HL-60 (cell line): Measurements from ENCODE around the gene PDE1C.

Experiments
- DNase-seq, 2 experiments: peaks; one replicate each; pipeline ENCODE4 v3.0.0-alpha.2; 2010 to 2020; ENCODE audit warnings: low read depth in 1 of 2, low spot score in 1 of 2
- H3K27ac ChIP-seq: fragments of 250-450 bp; sonication (Bioruptor Pico); replicated peaks from 2 replicates; pipeline ENCODE4 v1.5.1; 2020; ENCODE audit warnings: mild to moderate bottlenecking, moderate library complexity
- H3K27me3 ChIP-seq: fragments of 250-450 bp; sonication (Bioruptor Pico); 2 replicates; pipeline ENCODE4 v1.5.1; 2021; ENCODE audit warnings: mild to moderate bottlenecking, moderate library complexity; ENCODE audit not compliant: insufficient read depth, poor library complexity, severe bottlenecking
- H3K4me3 ChIP-seq: replicated peaks from 2 replicates; pipeline ENCODE4 v1.5.1; 2011; ENCODE audit warnings: mild to moderate bottlenecking, control low read depth, low read length; ENCODE audit not compliant: insufficient read depth
- CTCF ChIP-seq: IDR thresholded peaks from one replicate; pipeline ENCODE4 v1.5.1; 2011; ENCODE audit warnings: low read length, control low read depth, inconsistent platforms; ENCODE audit not compliant: insufficient read depth
- GABPA ChIP-seq: IDR thresholded peaks from 2 replicates; pipeline ENCODE4 v1.6.1; 2012; ENCODE audit warnings: low read depth
- POLR2AphosphoS5 ChIP-seq: IDR thresholded peaks from 2 replicates; pipeline ENCODE4 v1.6.1; 2012; ENCODE audit warnings: low read depth
- REST ChIP-seq: IDR thresholded peaks from 2 replicates; pipeline ENCODE4 v1.6.1; 2012; ENCODE audit warnings: low read depth; ENCODE audit not compliant: insufficient replicate concordance
- SPI1 ChIP-seq: IDR thresholded peaks from 2 replicates; pipeline ENCODE4 v1.6.1; 2012; ENCODE audit warnings: low read depth, mild to moderate bottlenecking, borderline replicate concordance

Gene PDE1C

GRCh38 chr7:31934551-31934950 is 135.7 kb downstream of the PDE1C start:
- DNase-seq: no peak
- Histone ChIP-seq H3K4me3 (no peak overlapping the region), H3K27me3 (no peaks in the 10 kb centered on the region), H3K27ac (no peak overlapping the region)
- TF ChIP-seq CTCF (no peak), SPI1 (no peak), POLR2AphosphoS5 (no peak), REST (no peak), GABPA (no peak)

- DNase-seq: no peak
- Histone ChIP-seq H3K27me3 (no peaks in the 10 kb centered on the region), H3K27ac (no peak overlapping the region), H3K4me3 (no peak overlapping the region)
- TF ChIP-seq REST: no peak
- TF ChIP-seq POLR2AphosphoS5: no peak
- TF ChIP-seq GABPA: no peak
- TF ChIP-seq SPI1: no peak
Measured at GRCh38 chr7:31933481-31933880, 136.7 kb downstream of the PDE1C start.

GRCh38 chr7:31926991-31927584 is 143.1 kb downstream of the PDE1C start:
- TF ChIP-seq POLR2AphosphoS5: no peak
- no peak overlapping the region for H3K27ac ChIP-seq

GRCh38 chr7:31925753-31926454 is 144.3 kb downstream of the PDE1C start:
- DNase-seq: no peak
- H3K27me3 ChIP-seq: no peaks in the 10 kb centered on the region
- H3K27ac ChIP-seq: no peak overlapping the region
- TF ChIP-seq GABPA (no peak), SPI1 (no peak)
- H3K4me3 ChIP-seq: no peak overlapping the region

More at GRCh38 chr7:31926991-31927584, 143.1 kb downstream of the PDE1C start:
- no peak for DNase-seq
- H3K27me3 ChIP-seq: no peaks in the 10 kb centered on the region
- no peak overlapping the region for H3K4me3 ChIP-seq

- no peaks in the 10 kb centered on the region for H3K27me3 ChIP-seq
- no peak overlapping the region for H3K27ac ChIP-seq
- no peak for DNase-seq
- no peak overlapping the region for H3K4me3 ChIP-seq
- TF ChIP-seq POLR2AphosphoS5 (no peak), CTCF (no peak), SPI1 (no peak), REST (no peak), GABPA (no peak)
Measured at GRCh38 chr7:31924251-31924650, 146.0 kb downstream of the PDE1C start.
